IPS-18c (cell line): Measurements from ENCODE around the gene NUDT16L1.

ENCODE experiments used
- H3K4me3 ChIP-seq: 2 replicates; pipeline ENCODE4 v1.7.0; 2013; ENCODE audit warnings: low read depth, mild to moderate bottlenecking, low read length, moderate library complexity; ENCODE audit not compliant: insufficient read depth
- H3K9me3 ChIP-seq: one replicate; pipeline ENCODE4 v1.6.1; 2013; ENCODE audit warnings: mild to moderate bottlenecking, low read length, moderate library complexity; ENCODE audit not compliant: control insufficient read depth, insufficient read depth

Gene NUDT16L1

GRCh38 chr16:4679156-4679849 is 14.1 kb upstream of the NUDT16L1 start:
- no peaks in the 10 kb centered on the region for H3K9me3 ChIP-seq
- no peak overlapping the region for H3K4me3 ChIP-seq

- H3K4me3 ChIP-seq = no peak overlapping the region
- H3K9me3 ChIP-seq = no peaks in the 10 kb centered on the region
These were observed 13.3 kb upstream of the NUDT16L1 start for GRCh38 chr16:4679850-4680636.

GRCh38 chr16:4680673-4681470 is 12.5 kb upstream of the NUDT16L1 start:
- Histone ChIP-seq H3K9me3 (no peaks in the 10 kb centered on the region), H3K4me3 (no peak overlapping the region)

GRCh38 chr16:4681471-4682083 is 11.8 kb upstream of the NUDT16L1 start:
- no peak overlapping the region for H3K4me3 ChIP-seq
- H3K9me3 ChIP-seq = no peaks in the 10 kb centered on the region

GRCh38 chr16:4682084-4682591 is 11.2 kb upstream of the NUDT16L1 start:
- no peak overlapping the region for H3K4me3 ChIP-seq

GRCh38 chr16:4682616-4683254 is 10.6 kb upstream of the NUDT16L1 start:
- Histone ChIP-seq H3K9me3 (peaks cover 2% of the 10 kb centered on the region), H3K4me3 (no peak overlapping the region)

More at GRCh38 chr16:4682084-4682591, 11.2 kb upstream of the NUDT16L1 start:
- peaks cover 2% of the 10 kb centered on the region for H3K9me3 ChIP-seq

- Histone ChIP-seq H3K9me3 (peaks cover 2% of the 10 kb centered on the region), H3K4me3 (no peak overlapping the region; the same call in 1 of the 2 replicates)
These were observed 9.9 kb upstream of the NUDT16L1 start for GRCh38 chr16:4683255-4684057.

- no peak overlapping the region; the same call in 1 of the 2 replicates for H3K4me3 ChIP-seq
These were observed 9.2 kb upstream of the NUDT16L1 start for GRCh38 chr16:4684058-4684715.

GRCh38 chr16:4684763-4685162 is 8.6 kb upstream of the NUDT16L1 start:
- Histone ChIP-seq H3K4me3 (no peak overlapping the region), H3K9me3 (peaks cover 2% of the 10 kb centered on the region)

More at GRCh38 chr16:4684058-4684715, 9.2 kb upstream of the NUDT16L1 start:
- H3K9me3 ChIP-seq = peaks cover 2% of the 10 kb centered on the region

- Histone ChIP-seq H3K4me3 (no peak overlapping the region), H3K9me3 (peaks cover 2% of the 10 kb centered on the region)
These were observed 8.1 kb upstream of the NUDT16L1 start for GRCh38 chr16:4685292-4685691.

GRCh38 chr16:4685776-4686496 is 7.4 kb upstream of the NUDT16L1 start:
- Histone ChIP-seq H3K4me3 (no peak overlapping the region), H3K9me3 (peaks cover 2% of the 10 kb centered on the region)

GRCh38 chr16:4686497-4687210 is 6.7 kb upstream of the NUDT16L1 start:
- Histone ChIP-seq H3K9me3 (peaks cover 2% of the 10 kb centered on the region), H3K4me3 (no peak overlapping the region)

- Histone ChIP-seq H3K9me3 (peaks cover 2% of the 10 kb centered on the region), H3K4me3 (no peak overlapping the region)
These were observed 5.9 kb upstream of the NUDT16L1 start for GRCh38 chr16:4687416-4687815.

- Histone ChIP-seq H3K9me3 (peaks cover 2% of the 10 kb centered on the region), H3K4me3 (no peak overlapping the region)
These were observed 5.3 kb upstream of the NUDT16L1 start for GRCh38 chr16:4687946-4688673.
